T-helper 9 cell (primary cell): ENCODE data around the gene SYDE2.
"Not testable (repeated sequence)": the region's sequence is repeated elsewhere in the genome, so short reads cannot be mapped to it uniquely, and the experiment has no call there.

Experiments used
- DNase-seq: peaks from one replicate; pipeline ENCODE4 v3.0.0-alpha.2; 2020

SYDE2 gene

GRCh38 chr1:85216697-85217096 lies 15.9 kb upstream of the SYDE2 start:
- no peak for DNase-seq

- DNase-seq: no peak
Observed at GRCh38 chr1:85214654-85215053, 13.8 kb upstream of the SYDE2 start.

GRCh38 chr1:85208488-85208887 lies 7.7 kb upstream of the SYDE2 start:
- DNase-seq: no peak

- no peak for DNase-seq
Observed at GRCh38 chr1:85203573-85204171, 2.9 kb upstream of the SYDE2 start.

GRCh38 chr1:85202864-85203255 lies 2.0 kb upstream of the SYDE2 start:
- no peak for DNase-seq

GRCh38 chr1:85202092-85202863 lies 1.5 kb upstream of the SYDE2 start:
- DNase-seq: no peak

GRCh38 chr1:85201340-85202091 lies 700 bp upstream of the SYDE2 start:
- DNase-seq: peak; percentile 64

- no peak for DNase-seq
Observed at GRCh38 chr1:85199667-85200462, 951 bp downstream of the SYDE2 start.

GRCh38 chr1:85198864-85199263 lies 2.0 kb downstream of the SYDE2 start:
- DNase-seq: no peak

GRCh38 chr1:85196358-85196757 lies 4.5 kb downstream of the SYDE2 start:
- DNase-seq: no peak

GRCh38 chr1:85195703-85196102 lies 5.1 kb downstream of the SYDE2 start:
- no peak for DNase-seq

- DNase-seq: not testable (repeated sequence)
Observed at GRCh38 chr1:85192129-85192528, 8.7 kb downstream of the SYDE2 start.

GRCh38 chr1:85189120-85189519 lies 11.7 kb downstream of the SYDE2 start:
- no peak for DNase-seq

GRCh38 chr1:85188530-85188929 lies 12.3 kb downstream of the SYDE2 start:
- DNase-seq: no peak

- DNase-seq: not testable (repeated sequence)
Observed at GRCh38 chr1:85187021-85187420, 13.8 kb downstream of the SYDE2 start.

GRCh38 chr1:85184245-85184644 lies 16.6 kb downstream of the SYDE2 start:
- no peak for DNase-seq

- no peak for DNase-seq
Observed at GRCh38 chr1:85182700-85183099, 18.1 kb downstream of the SYDE2 start.

- DNase-seq: no peak
Observed at GRCh38 chr1:85180869-85181268, 19.9 kb downstream of the SYDE2 start.

- no peak for DNase-seq
Observed at GRCh38 chr1:85179522-85179921, 21.3 kb downstream of the SYDE2 start.

GRCh38 chr1:85178396-85178795 lies 22.4 kb downstream of the SYDE2 start:
- no peak for DNase-seq

GRCh38 chr1:85174503-85174902 lies 26.3 kb downstream of the SYDE2 start:
- no peak for DNase-seq

GRCh38 chr1:85172684-85173337 lies 28.0 kb downstream of the SYDE2 start:
- no peak for DNase-seq
